Activated naive CD4-positive, alpha-beta T cell treated with Interleukin-2 at 50 U/mL for 16 hours (primary cell): ENCODE results near the gene THRSP.
"Not testable (repeated sequence)": the region's sequence is repeated elsewhere in the genome, so short reads cannot be mapped to it uniquely, and the experiment has no call there.

Experiments used
- DNase-seq: peaks from one replicate; pipeline ENCODE4 v3.0.0-alpha.2; 2020

The THRSP gene, protein sequence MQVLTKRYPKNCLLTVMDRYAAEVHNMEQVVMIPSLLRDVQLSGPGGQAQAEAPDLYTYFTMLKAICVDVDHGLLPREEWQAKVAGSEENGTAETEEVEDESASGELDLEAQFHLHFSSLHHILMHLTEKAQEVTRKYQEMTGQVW

DNA sequence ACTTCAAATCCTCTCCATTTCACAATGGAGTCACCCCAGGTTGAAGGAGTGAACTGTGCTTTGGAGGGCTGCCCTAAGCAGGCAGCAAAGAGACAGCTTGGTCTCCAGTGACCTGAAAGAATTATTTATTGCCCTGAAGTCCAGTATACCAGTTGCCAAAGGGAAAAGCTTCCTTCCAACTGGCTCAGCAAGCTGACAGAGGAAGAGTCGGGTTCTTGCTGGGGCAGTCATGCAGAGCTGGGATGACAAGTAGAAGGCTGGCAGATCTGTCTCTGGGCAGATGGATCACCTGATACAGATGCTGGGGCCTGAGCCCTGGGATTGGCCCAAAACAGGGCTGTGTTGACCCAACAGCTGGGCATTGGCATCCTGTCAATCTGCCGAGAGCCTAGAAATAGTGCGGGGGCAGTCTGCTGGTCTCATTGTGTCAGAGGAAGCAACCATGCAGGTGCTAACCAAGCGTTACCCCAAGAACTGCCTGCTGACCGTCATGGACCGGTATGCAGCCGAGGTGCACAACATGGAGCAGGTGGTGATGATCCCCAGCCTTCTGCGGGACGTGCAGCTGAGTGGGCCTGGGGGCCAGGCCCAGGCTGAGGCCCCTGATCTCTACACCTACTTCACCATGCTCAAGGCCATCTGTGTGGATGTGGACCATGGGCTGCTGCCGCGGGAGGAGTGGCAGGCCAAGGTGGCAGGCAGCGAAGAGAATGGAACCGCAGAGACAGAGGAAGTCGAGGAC, at the start of gene THRSP:
Gene THRSP (plus strand): TSS at position 422 of the 742 bp plus-strand sequence. CDS start 21 bp downstream, at position 443.
- DNase-seq, result no peak

DNA sequence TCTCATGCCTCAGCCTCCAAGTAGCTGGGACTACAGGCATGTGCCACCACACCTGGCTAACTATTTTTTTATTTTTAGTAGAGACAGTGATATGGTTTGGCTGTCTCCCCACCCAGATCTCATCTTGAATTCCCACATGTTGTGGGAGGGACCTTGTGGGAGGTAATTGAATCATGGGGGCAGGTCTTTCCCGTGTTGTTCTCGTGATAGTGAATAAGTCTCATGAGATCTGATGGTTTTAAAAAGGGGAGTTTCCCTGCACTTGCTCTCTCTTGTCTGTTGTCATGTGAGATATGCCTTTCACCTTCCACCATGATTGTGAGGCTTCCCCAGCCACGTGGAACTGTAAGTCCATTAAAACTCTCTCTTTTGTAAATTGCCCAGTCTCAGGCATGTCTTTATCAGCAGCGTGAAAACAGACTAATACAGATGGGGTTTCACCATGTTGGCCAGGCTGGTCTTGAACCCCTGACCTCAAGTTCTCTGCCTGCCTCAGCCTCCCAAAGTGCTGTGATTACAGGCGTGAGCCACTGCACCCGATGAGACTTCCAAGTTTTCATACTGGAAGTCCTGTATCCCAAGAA, 48.6 kb upstream of the THRSP start:
- DNase-seq, result not testable (repeated sequence)

DNA sequence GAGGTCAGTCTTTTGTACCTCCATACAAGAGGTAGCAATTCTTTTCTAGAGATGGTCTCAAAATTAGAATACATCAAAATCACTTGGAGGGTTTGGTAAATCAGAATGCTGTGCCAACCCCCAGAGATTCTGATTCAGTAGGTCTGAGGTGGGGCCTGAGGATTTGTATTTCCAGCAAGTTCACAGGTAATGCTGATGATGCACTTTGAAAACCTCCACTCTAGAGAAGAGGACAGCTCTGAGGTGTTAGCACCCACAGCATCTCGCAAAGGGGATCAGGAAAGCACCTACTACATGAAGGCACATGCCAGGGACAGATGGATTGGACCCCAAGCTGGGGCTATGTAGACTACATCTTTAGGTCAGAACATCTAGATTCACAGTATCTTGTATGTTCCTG, 47.8 kb upstream of the THRSP start:
- DNase-seq, result no peak

DNA sequence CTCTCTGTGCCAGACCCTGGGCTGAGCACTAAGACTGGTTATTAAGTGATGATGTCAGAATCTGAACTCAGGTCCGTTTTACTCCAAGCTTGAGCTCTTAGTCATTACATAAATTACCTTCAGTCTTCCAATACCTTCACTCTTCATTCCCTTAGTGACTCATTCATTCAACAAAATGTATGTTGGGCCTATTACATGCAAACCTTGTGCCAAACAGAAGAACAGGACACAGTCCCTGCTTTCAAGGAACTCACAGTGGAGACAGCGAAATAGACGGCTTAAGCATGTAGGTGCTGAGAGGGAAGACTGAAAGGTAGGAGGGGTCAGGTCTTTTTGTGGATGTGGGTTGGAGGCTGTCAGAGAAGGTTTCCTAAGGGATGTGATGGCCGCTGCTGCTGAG, 43.9 kb upstream of the THRSP start:
- DNase-seq, result no peak

DNA sequence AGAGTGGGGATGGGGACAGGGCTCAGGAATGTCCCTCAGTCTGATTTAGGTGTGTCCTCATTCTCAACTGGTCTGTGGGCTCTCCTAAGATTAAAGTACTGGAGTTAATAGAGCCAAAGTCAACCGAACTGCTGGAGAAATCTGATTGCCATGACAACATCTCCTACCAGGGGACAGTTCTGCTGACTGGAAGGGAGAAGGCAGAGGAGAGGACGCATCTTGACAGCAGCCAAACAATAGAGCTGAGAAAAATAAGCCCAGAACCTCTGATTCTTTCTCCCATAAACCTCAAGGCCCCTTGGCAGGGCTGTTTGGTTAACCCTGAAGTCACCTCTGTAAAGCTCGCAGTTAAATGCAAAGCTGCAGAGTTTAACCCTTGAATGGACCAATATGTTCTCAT, 43.4 kb upstream of the THRSP start:
- no peak for DNase-seq

DNA sequence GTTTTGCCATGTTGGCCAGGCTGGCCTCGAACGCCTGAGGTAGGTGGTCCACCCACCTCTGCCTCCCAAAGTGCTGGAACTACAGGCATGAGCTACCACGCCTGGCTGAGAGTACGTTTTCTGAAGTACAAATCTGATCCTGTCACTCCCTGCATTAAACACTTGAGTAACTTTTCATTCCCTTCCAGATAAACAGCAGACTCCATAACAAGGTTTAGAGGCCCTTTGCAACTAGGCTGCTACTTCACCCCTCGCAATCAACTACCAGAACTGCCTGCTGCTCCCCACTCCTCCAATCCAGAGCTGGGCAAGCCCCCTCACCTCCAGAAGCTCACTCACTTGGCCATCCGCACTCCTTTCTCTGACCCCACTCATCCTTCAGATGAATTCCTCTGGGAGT, 42.0 kb upstream of the THRSP start:
- no peak for DNase-seq

DNA sequence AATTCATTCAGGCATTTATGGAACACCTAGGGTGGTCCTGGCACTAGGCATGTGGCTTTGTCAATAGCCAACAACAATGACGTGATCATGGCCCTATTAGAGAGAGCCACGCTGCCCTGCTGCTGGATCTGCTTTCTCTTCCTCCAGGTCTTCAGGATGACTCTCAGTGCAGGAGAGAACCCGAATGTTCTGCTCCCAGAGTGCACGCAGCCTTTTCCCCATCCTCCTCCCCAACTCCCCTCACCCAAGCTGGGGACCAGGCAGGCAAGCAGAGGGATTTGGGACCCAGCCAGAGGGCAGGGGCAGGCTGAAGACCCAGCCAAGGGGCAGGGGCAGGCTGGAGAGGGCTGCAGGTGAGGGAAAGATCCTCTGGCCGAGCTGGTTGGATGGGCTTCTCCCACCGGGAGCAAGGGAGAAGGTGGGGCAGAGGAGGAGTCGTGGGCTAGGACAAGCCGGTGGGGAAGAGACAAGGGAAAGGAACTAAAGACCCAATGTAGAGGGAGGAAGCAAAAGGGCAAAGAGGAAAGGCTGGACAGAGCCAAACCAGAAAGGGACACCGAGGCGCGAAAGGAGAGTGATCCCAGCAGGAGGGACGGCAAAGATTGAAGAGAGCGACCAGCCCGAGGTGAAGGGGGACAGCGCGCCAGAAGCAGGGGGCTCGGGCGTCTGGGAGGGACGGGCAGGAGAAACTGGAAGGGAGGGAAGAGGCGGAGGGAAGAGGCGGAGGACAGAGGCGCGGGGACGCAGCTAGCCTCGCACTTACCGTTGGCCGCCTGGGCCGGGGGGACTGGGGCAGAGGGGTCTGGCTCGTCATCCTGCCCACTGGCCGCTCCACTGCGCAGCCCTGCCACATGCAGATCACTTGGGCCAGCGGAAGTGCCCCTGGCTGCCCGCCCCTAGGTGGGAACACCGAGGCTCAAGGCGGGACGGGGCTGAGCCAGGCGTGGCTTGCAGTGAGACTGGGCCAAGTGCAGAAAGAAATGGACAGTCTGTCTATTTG, 41.0 kb upstream of the THRSP start, which contains the start of gene KCTD14:
Gene KCTD14 (minus strand): TSS at position 880 of the 1,000 bp plus-strand sequence. CDS start 27 bp downstream, at position 853.
- DNase-seq, result no peak

DNA sequence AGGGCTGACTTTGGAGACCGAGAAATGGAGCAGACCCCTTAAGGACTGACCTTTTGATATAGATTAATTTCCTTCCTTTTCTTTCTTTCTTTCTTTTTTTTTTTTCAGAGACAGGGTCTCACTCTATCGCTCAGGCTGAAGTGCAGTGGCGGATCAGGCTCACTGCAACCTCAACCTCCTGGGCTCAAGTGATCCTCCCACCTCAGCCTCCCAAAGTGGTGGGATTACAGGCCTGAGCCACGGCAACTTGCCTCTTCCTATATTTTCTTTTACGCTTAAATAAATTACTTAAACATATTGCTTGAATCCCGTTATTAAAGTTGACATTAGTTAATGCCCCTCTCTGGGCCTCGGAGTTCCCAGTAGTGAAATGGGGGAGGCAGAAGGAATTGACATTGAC, 40.2 kb upstream of the THRSP start:
- DNase-seq, result no peak

DNA sequence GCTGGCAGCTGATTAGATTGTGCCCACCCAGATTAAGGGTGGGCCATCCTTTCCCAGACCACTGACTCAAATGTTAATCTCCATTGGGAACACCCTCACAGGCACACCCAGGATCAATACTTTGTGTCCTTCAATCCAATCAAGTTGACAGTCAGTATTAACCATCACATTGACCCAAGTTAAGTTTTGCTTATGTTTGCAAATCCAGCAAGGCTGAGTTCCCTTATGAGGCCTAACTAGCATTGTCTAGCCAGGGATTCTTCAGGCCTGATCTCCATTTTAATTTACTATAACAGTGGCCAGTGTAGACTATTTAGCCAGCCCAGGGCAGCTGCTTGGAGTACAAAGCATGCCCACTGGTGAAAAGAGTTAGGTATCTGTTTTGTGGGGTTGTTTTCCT, 38.3 kb upstream of the THRSP start:
- DNase-seq, result no peak

DNA sequence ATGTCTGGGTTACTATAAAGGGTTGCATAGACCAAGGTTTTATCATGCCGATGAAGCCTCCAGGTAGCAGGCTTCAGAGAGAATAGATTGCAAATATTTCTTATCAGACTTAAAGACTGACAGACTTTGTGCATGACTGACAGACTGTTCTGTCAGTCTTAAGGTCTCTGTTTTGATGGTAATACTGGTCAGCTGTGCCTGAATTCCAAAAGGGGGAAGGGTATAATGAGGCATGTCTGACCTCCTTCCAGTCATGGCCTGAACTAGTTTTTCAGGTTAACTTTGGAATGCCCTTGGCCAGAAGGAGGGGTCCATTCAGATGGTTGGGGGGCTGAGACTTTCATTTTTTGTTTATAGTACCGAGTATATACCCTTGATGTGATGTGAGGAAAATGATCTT, 35.9 kb upstream of the THRSP start:
- DNase-seq, result no peak

DNA sequence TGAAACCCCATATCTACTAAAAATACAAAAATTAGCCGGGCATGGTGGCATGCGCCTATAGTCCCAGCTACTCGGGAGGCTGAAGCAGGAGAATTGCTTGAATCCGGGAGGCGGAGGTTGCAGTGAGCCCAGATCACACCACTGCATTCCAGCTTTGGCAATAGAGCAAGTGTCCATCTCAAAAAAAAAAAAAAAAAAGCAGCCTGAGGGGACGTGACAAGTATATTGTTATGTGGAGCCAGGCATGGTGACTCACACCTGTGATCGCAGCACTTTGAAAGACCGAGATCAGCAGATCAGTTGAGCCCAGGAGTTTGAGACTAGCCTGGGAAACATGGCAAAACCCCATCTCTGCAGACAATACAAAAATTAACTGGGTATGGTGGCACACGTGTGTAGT, 35.2 kb upstream of the THRSP start:
- DNase-seq, result not testable (repeated sequence)

DNA sequence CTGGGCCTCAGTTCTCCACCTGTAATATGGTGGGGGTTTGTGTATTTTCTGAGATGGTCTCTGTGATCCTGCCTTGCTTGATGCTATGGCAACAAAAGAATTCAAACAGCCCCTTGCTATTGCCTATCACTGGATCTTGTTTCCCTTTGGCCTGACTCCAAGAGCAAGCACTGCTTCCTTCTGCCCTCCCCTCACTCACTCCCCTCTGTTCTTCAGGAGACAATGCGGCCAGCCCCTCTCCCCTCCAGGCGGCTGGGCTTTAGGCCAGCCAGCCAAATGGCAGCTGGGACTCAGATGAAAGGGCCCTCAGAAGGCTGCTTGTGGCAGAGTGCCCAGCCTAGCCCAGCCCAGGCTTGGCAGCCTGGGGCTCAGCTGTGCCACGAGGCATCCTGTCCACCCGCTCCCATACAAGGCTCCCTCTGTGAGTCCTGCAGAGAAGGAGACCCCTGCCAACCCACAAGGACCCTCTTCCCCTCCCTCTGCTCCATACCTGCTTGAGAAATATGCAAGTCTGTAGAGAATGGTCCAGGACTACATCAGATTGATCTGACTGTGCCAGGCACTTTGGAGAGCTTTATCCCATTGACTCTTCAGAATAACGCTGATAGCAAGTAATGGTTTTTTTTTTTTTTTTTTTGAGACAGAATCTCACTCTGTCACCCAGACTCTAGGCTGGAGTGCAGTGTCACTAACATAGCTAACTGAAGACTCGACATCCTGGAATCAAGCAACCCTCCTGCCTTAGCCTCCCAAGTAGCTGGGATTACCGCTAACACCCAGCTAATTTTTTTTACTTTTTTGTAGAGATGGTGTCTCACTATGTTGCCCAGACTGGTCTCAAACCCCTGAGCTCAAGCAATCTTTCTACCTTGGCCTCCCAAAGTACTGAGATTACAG, 33.0 kb upstream of the THRSP start:
- DNase-seq, result no peak

DNA sequence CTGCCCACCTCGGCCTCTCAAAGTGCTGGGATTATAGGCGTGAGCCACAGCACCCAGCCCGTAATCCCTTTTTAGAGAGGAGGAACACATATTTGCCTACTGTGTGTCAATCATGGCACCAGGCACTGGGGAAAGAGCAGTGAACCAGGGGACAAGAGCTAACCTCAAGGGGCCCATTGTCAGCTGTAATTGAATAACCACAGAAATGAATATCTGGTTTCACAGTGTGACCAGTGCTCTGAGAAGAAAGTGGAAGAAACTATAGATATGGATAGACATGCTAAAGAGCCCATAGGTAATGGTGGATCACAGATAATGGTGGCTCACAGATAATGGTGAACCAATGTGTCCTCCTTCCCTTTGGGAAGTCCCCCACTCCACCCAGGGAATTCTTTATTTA, 32.0 kb upstream of the THRSP start:
- no peak for DNase-seq

DNA sequence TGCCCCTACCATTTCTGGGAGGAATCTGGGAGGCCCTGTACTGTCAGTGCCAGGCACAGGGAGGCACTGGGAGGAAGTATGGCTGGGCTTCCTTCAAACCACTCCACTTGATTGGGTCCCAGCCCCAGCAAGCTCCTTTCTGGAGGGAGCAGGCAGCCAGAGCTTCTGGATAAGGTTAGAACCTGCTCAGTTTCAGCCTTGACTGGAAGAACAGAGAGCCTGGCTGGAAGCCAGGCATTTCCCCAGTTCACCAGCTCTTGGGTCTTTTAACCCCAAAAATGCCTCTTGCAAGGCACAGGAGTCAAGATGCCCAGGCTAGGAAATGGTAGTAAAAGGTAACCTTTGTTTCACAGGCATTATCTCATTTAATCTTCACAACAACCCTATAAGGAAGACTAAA, 31.6 kb upstream of the THRSP start:
- no peak for DNase-seq

DNA sequence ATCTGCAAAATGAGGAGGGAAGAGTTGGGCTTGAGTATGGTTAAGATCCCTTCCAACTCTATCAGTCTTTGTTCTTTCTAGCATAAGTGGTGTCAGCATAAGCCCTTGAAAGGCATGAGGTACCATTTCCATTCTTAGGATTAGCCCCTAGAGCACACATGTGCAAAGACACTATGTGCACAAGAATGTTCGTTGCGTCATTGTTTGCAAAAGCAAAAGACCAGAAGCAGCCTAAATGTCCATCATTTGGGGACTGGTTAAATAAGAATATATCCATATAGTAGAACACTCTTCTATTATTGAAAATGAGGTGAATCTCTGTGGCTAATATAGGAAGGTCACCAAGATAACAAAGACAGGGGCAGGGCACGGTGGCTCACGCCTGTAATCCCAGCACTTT, 30.6 kb upstream of the THRSP start:
- no peak for DNase-seq

DNA sequence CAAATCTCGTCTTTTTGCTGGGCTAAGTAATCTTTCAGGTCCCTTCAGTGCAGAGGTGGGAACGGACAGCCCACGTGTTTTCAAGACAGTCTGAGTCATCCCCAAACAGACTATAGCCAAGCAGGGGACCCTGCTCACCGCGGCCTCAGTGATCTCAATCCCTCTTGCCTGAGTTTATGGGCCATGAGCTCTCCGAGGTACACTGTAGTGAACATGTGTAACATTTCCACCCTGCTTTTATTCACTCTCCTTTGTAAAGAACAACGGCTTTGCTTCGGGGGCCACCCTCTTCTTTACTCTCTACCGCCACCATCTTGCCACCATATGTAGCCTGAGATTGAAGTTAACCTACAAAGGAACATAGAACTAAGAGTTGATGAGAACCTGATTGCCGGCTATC, 29.0 kb upstream of the THRSP start:
- no peak for DNase-seq

DNA sequence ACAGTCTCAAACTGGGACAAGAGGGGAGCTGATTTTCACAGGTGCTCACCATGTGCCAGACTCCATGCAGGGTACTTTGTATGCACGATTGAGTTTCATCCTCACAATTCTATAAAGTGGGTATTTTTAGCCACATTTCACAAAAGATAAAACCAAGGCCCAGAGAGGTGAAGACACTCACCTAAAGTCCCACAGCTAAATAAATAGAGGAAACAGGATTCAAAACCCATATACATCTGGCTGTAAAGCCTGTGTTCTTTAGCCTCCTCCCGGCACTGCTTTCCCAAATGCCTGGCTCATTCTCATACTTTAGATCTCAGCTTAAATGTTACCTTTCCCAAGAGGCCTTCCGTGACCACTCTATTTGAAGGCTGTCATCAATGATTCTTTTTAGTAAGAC, 27.3 kb upstream of the THRSP start:
- no peak for DNase-seq

DNA sequence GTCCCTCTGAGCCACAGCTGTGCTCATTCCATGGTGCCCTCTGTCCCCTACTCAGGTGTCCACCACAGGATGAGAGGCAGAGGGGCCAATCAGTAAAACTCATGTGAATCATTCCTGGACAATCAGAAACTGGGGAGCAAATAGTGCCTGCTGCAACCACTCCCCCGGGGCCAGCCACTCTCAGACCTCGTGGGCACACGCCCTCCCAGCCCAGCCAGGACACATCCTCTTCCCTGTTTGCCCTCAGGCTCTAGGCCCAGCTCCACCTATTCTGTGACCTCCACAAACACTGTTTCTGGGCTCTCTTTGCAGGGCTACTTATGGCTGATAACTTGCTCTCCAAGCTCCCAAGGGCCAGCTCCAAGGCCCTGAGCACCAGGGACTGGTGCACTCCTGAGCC, 26.6 kb upstream of the THRSP start:
- DNase-seq, result no peak

DNA sequence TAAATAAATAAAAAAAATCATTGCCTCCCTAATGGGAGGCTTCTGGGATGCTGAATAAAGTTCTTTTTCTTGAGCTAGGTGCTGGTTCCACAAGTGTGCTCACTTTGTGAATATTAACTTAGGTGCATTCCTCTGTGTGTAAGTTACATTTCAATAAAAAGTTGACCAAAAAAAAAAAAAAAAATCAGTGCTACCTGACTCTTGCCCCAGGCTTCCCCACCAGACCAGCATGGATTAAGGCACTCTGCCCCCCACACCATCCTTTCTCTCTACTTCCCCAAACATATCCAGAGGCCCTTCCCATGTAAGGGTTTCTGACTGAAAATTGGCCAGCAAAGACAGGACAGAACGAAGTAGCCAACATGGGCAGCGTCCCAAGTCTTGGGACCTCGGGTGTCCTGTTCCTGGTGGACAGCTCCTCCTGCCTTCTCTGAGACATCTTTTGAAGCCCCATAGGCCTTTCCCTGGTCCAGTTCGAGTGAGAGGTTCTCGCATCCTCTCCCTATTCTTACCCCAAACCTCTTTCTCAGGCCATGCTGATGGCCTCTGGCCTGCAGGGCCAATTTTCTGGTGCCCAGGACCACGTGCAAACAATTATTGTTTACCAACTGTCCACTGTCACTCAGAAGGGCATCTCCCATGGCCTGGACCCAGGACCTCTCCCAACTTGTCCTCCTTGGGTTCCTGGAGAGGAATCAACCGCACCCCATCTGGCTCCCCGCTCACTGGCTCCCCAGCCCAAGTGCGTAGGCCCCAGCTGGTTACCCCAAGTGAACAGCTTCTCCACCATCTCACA, 25.6 kb upstream of the THRSP start:
- DNase-seq, result no peak

DNA sequence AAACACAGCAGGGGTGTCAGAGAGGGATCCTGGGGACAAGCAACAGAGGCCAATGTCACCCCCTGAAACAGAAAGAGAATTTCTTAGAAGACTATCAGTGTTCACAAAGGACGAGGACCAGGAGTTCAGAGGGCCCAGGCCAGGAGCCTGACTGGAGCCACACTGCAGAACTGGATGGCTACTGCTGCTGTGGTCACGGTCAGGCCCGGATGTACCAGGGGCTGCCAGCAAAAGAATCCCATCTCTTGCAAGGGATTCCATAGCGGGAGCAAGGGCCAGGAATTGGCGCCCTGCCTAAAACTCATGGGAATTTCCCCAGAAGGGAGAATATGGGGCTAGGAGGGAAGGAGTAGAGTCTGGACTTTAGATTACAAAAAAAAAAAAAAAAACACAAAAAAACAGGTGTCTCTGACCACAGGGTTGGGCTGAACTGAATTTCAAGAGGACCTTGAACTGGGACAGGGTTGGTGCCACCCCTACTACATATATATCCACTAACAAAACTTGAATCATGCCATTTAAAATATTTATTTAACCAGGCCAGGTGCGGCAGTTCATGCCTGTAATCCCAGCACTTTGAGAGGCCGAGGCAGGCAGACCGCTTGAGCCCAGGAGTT, 24.9 kb upstream of the THRSP start:
- DNase-seq, result no peak

DNA sequence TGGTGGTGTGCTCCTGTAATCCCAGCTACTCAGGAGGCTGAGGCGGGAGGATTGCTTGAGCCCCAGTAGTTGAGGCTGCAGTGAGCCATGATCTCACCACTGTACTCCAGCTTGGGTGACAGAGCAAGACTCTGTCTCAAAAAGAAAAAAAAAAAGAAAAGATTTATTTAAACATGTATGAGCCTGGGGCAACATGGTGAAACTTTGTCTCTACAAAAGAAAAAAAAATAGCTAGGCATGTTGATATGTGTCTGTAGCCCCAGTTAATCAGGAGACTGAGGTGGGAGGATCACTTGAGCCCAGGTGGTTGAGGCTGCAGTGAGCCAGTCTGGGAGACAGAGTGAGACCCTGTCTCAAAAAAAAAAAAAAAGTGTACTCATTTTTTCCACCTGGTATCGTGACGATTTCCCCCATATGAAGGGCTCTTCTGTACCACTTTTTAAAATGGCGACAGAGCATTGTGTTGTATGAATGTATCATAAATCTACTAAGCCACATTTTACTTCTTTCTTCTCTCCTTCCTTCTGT, 24.2 kb upstream of the THRSP start:
- no peak for DNase-seq
